HG03039 (cell line): Measurements from ENCODE around the gene TREML4.

Experiments
- ATAC-seq: cut with Tn5 transposase; IDR thresholded peaks from one replicate; pipeline ENCODE4 v1.9.1; 2021; ENCODE audit warnings: mild to moderate bottlenecking, moderate library complexity; ENCODE audit not compliant: unreplicated experiment

Gene TREML4

GRCh38 chr6:41247882-41248705, 19.9 kb downstream of the TREML4 start:
- no peak for ATAC-seq

- no peak for ATAC-seq
Measured at GRCh38 chr6:41252401-41253169, 24.4 kb downstream of the TREML4 start.

- no peak for ATAC-seq
Measured at GRCh38 chr6:41255110-41255509, 27.0 kb downstream of the TREML4 start.

- peak; percentile 10 for ATAC-seq
Measured at GRCh38 chr6:41255638-41256246, 27.6 kb downstream of the TREML4 start.

- ATAC-seq = peak; percentile 59
Measured at GRCh38 chr6:41256383-41256782, 28.2 kb downstream of the TREML4 start.

GRCh38 chr6:41257369-41258195, 29.4 kb downstream of the TREML4 start:
- ATAC-seq = no peak

- ATAC-seq = no peak
Measured at GRCh38 chr6:41258196-41258493, 30.0 kb downstream of the TREML4 start.

- ATAC-seq = no peak
Measured at GRCh38 chr6:41262401-41262800, 34.3 kb downstream of the TREML4 start.

GRCh38 chr6:41263267-41263666, 35.1 kb downstream of the TREML4 start:
- no peak for ATAC-seq

GRCh38 chr6:41266541-41266940, 38.4 kb downstream of the TREML4 start:
- no peak for ATAC-seq

- ATAC-seq = no peak
Measured at GRCh38 chr6:41268478-41268877, 40.3 kb downstream of the TREML4 start.

GRCh38 chr6:41269166-41269565, 41.0 kb downstream of the TREML4 start:
- ATAC-seq = no peak

GRCh38 chr6:41269716-41270115, 41.6 kb downstream of the TREML4 start:
- no peak for ATAC-seq

GRCh38 chr6:41271901-41272395, 43.8 kb downstream of the TREML4 start:
- no peak for ATAC-seq

GRCh38 chr6:41272591-41273240, 44.6 kb downstream of the TREML4 start:
- ATAC-seq = no peak

- no peak for ATAC-seq
Measured at GRCh38 chr6:41273714-41274113, 45.6 kb downstream of the TREML4 start.

GRCh38 chr6:41274256-41274655, 46.1 kb downstream of the TREML4 start:
- no peak for ATAC-seq

- ATAC-seq = no peak
Measured at GRCh38 chr6:41275489-41275888, 47.3 kb downstream of the TREML4 start.

- no peak for ATAC-seq
Measured at GRCh38 chr6:41277605-41278004, 49.5 kb downstream of the TREML4 start.

GRCh38 chr6:41278699-41279405, 50.7 kb downstream of the TREML4 start:
- ATAC-seq = no peak
